NCI-H2171 treated with DMSO at 0.1 percent for 48 hours (cell line): ENCODE results near the gene DAPK2.
A peak's percentile ranks its signal among the peaks of the same experiment; 100 is the strongest.

Experiments used
- DNase-seq: peaks from one replicate; lab custom pipeline; 2025; lab: John Stamatoyannopoulos, UW

DAPK2 gene

GRCh38 chr15:63996794-63997357 is 49.4 kb downstream of the DAPK2 start:
- no peak for DNase-seq

- no peak for DNase-seq
Measured at GRCh38 chr15:63995789-63996188, 50.5 kb downstream of the DAPK2 start.

DNA sequence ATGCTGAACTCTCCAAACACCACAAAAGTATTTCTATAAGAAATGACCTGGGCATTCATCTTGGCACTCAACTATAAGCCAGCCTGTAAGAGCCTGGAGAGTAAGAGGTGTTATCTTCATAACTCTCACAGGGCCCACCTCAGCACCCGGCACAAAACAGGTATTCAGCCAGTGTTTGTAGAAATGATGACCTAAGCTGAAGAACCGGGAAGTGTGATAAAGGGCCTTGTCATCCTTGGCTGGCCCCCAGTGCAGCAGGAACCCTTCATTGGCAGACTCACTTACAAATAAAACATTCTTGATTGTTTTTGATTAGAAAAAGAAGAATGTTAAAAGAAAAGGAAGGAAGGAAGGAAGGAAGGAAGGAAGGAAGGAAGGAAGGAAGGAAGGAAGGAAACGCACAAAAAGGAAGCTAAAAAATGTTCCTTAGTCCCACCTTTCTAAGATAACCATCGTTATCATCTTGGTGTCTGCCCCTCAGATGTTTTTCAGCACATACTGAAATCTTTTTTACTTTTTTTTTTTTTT is 52.1 kb downstream of the DAPK2 start:
- no peak for DNase-seq

DNA sequence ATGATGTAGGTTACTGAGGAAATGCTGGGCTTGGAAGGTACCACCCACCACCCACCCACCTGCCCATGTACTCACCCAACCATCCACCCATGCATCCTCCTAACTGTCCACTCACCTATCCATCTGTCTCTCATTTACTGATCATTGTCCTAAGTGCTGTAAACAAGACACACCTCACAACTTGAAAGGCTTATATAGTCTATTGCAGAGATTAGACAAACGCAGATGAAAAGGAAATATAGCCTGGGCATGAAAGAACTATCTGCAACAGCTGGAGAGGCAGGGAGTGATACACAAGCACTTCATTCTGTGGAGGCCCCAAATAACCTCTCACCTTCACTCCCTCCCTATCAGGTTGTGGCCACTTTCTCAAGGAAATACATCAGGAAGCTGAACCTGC is 54.0 kb downstream of the DAPK2 start:
- DNase-seq: no peak

DNA sequence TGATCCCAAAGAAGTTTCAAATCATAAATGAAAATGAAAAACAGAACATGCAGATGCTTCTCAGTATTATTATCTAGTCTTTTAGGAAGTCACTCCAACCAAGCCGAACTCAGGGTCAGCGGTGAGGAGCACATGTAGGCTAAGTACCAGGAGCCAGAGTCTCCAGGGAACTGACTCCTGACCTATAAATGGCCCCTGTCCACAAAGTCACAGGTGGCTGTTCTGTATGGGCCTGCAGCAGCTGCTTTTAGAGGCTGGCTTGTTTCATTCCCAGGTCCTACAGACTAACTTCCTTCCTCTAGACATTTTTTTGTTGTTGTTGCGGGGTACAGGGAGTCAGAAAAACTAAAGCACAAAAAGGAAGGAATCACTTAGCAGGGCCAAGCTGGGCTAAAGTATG is 54.6 kb downstream of the DAPK2 start:
- DNase-seq: no peak

DNA sequence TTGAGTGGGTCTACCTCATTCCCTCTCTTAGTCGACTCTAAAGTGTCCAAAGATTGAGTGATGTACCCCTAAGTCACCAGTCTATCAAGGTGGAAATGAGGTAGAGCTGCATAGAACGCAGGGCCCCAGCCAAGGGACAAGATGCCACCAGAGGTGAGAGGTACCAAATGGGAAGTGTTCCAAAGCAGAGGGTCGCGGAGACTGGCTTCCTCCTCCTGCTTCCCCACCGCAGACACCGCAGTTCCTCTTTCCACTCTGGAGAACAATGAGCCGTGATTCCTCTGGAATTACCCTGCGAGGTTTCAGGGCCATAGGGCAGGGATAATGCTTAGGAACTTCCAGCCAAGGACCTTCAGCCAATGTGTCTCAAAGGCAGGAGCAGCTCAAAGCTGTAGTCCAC is 55.8 kb downstream of the DAPK2 start:
- no peak for DNase-seq

GRCh38 chr15:63987796-63988378 is 58.4 kb downstream of the DAPK2 start:
- peak; percentile 11 for DNase-seq

DNA sequence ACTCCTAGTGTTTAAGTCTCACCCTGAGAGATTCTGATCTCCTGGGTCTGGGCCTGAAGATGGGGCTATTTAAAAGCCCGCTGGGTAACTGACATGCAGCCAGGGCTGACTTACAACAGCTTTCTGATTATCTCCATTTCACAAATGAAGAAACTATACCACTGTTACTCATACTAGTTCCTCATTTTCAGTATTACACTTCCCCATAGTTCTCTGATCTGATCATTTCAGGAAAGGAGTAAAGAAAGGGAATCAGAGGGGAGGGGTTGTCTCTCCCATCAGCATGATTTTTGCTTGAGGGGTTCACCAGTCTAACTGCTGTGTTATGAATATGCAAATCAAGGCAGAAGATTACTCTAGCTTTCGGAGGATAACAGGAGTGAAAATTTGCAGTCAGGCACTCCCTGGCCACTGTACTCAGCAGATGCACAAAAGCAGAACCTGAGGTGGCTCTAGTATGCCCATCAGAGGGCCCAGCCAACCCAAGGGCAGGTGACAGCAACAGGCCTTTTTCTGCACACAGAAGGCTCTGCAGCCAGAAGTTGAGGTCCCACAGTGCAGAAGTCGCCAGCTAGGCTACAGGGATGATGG is 59.4 kb downstream of the DAPK2 start:
- no peak for DNase-seq

GRCh38 chr15:63986185-63986680 is 60.1 kb downstream of the DAPK2 start:
- DNase-seq: no peak

- no peak for DNase-seq
Measured at GRCh38 chr15:63985221-63986184, 60.8 kb downstream of the DAPK2 start.

- no peak for DNase-seq
Measured at GRCh38 chr15:63984331-63984730, 62.0 kb downstream of the DAPK2 start.

DNA sequence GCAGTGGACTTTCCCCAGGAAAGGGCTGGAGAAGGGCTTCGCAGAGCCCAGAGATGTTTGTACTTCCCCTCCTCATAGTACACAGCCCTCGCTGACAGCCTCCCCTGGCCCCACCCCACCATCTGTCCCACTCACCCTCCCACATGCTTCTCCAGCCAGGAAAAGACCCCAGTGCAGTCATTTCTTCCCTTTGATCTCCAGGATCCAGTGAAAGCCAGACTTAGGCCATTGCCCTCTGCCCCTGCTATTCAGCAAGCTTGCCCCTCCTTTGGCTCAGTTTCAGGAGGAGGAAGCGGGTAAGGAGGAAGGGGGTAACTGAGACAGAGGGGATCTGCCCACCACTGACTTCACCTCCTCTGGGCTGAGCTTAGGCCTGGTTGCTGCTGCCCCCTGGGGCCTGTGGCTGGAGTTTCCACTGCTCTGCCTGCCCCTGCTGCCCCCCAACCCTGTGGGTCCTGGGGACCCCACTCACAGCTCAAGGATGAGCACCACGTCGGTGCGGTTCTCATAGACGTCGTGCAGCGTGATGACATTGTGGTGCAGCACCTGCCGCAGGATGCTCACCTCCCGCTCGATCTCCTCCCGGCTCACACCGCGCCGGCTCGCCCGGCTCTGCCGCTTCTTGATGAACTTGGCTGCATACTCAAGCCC is 63.1 kb downstream of the DAPK2 start:
- DNase-seq: peak; percentile 67

DNA sequence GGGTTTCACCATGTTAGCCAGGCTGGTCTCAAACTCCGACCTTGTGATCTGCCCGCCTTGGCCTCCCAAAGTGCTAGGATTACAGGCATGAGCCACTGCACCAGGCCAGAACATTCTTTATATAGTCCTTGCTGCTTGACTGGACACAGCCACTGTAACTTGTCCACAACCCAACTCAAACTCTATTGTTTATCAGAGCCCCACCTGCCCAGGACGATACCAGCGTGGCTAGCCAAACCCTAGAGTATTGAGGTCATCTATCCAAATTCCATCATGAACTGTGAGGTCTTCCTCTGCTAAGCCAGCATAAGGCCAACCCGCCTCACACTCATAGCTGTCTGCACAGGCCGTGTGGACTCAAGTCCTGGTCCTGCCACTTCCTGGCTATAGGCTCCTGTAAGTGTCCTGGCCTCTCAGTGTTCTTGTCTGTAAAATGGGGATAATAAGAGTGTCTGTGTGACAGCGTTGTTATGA is 63.9 kb downstream of the DAPK2 start:
- no peak for DNase-seq

- peak; percentile 45 for DNase-seq
Measured at GRCh38 chr15:63981596-63982320, 64.5 kb downstream of the DAPK2 start.

DNA sequence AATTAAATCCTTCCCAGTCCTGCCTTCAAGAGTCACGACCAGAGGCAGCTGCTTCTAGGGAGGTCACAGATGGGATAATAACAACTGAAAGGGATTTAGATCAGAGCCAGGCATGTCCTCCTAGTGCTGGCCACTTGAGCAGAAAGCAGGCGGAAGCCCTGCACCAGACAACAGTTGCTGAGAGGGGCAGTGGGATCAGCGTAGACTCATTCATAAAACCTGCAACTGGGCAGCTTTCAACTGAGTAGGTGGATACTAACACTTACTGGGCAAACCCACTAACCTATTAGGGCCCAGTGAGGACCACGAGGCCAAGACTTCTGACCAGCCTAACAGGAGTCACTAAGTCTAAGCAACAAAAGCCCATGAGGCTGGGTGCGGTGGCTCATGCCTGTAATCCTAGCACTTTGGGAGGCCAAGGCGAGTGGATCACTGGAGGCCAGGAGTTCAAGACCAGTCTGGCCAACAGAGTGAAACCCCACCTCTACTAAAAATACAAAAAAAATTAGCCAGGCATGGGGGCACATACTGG is 67.0 kb downstream of the DAPK2 start:
- DNase-seq: no peak

GRCh38 chr15:63978511-63979261 is 67.6 kb downstream of the DAPK2 start:
- no peak for DNase-seq

GRCh38 chr15:63977119-63977518 is 69.2 kb downstream of the DAPK2 start:
- DNase-seq: no peak

DNA sequence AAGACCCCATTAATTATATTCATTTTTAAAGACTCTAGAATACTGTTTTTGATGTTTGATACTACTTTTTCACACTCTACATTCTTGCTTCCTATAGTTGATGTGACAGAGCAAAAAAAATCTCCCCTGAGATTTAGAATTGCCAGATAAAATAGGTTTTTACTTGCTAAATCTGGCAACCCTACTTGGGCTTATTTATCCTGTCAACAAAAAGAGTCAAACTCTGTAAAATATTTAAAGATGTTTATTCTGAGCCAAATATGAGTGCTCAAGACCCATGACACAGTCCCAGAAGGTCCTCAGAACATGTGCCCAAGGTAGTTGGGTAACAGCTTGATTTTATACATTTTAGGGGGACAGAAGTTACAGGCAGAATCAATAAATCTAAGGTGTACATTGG is 72.3 kb downstream of the DAPK2 start:
- no peak for DNase-seq

DNA sequence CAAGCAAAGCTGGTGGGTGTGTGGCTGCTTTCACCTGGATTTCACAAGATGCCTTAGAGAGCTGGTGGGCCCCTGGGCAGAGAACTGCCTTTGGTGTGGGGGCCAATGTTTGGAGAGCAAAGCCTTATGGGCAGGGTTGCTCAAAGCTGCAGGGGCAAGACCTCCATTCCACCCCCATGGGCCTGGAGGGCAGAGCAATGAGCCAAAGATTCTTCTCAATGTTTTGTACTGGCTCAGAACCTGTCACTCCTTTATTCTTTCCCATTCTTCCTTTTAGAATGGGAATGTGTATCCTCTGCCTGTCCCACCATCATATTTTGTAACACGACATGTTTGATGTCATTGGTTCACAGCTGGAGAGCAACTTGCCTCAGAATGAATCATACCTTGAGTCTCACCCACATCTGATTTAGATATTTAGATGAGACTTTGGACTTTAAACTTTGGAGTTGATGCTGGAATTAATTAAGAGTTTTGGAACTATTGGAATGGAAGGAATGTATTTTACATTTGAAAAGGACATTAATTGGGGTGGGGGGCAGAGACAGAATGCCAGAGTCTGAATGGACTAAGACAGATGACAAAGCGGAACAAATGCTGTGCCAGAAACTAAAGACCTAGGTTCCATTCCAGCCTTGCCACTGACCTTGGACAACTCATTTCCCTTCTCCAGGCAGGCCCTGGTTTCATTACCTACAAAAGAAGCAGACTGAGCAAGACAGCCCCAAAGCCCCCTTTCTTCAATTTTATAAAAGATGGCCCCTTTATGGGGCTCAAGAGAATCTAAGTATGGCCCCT is 72.9 kb downstream of the DAPK2 start:
- no peak for DNase-seq
